Lung (tissue), 12 donors: ENCODE data around the gene MEX3D. TPM values are rescaled to one million over a fixed set of nuclear protein-coding genes. Genes with fewer than 3 reads are reported as not detected.

Source experiments
- ATAC-seq: fragments of 200-7000 bp; cut with Tn5 transposase; one replicate; pipeline ENCODE4 v1.9.1; 2020; ENCODE audit warnings: moderate number of reproducible peaks; ENCODE audit not compliant: insufficient read depth, low FRiP score
- DNase-seq, 3 donors: peaks; one replicate each; pipeline ENCODE4 v3.0.0-alpha.2; 2013 to 2017
- H3K27ac ChIP-seq, 2 donors: one replicate each; pipeline ENCODE4 v1.5.1; 2013; ENCODE audit warnings: mild to moderate bottlenecking in 2 of 2, moderate library complexity in 2 of 2, control low read depth in 1 of 2, inconsistent platforms in 1 of 2, low read depth in 1 of 2, low read length in 1 of 2
- H3K27me3 ChIP-seq, 3 donors: one replicate each; pipeline ENCODE4 v1.5.1; 2013; ENCODE audit warnings: low read length in 2 of 3; ENCODE audit not compliant: control insufficient read depth in 3 of 3, insufficient read depth in 3 of 3
- H3K36me3 ChIP-seq, 4 donors: one replicate each; pipeline ENCODE4 v1.5.1; 2013; ENCODE audit warnings: low read length in 4 of 4, mild to moderate bottlenecking in 1 of 4, moderate library complexity in 1 of 4; ENCODE audit not compliant: control insufficient read depth in 4 of 4, insufficient read depth in 4 of 4
- H3K4me1 ChIP-seq, 5 donors: one replicate each; pipeline ENCODE4 v1.5.1; 2013; ENCODE audit warnings: low read length in 5 of 5, mild to moderate bottlenecking in 2 of 5, moderate library complexity in 1 of 5; ENCODE audit not compliant: control insufficient read depth in 5 of 5, insufficient read depth in 5 of 5
- H3K4me3 ChIP-seq: one replicate; pipeline ENCODE4 v1.5.1; 2013; ENCODE audit warnings: mild to moderate bottlenecking, control low read depth, moderate library complexity
- H3K9ac ChIP-seq, 2 donors: one replicate each; pipeline ENCODE4 v1.5.1; 2013; ENCODE audit warnings: low read length in 2 of 2, control low read depth in 1 of 2; ENCODE audit not compliant: insufficient read depth in 1 of 2
- H3K9me3 ChIP-seq, 4 donors: one replicate each; pipeline ENCODE4 v1.5.1; 2013; ENCODE audit warnings: low read length in 3 of 4, mild to moderate bottlenecking in 1 of 4, moderate library complexity in 1 of 4; ENCODE audit not compliant: control insufficient read depth in 4 of 4, insufficient read depth in 3 of 4
- WGBS, 2 donors: extraction: QIAGEN DNeasy Blood & Tissue Kit; methylation state at CpG; one replicate each; pipeline ENCODE4 v1.1.7; 2013; 5-methylcytosine and 5-hydroxymethylcytosine counted together
- polyA plus RNA-seq, 2 donors: library from polyadenylated mRNA; stranded (reverse); fragments of 200-250 nt; gene quantifications; one replicate each; pipeline ENCODE4 v1.2.1, GENCODE V29; 2013
- total RNA-seq, 2 donors: library from RNA; depleted of rRNA in 1 of 2; stranded (reverse); fragments of >200 nt in 1 of 2; gene quantifications; one replicate each; pipeline ENCODE4 v1.2.1, GENCODE V29; 2014 to 2021
- TF ChIP-seq, protein P1 (sequence below): IDR thresholded peaks from 2 replicates; pipeline ENCODE4 v1.5.1; 2012; ENCODE audit warnings: mild to moderate bottlenecking; ENCODE audit errors: control extremely low read depth, extremely low read depth
- donor health status: control.
- donor health status: control.
- donor health status: Bipolar disorder and iron deficiency.
- donor health status: healthy.
- donor health status: DM: yes; HTN: yes; CAD: no.

Gene MEX3D
- total and polyA plus RNA-seq, 4 donors = 4.8 to 33.9 (median 19.8) TPM

DNA sequence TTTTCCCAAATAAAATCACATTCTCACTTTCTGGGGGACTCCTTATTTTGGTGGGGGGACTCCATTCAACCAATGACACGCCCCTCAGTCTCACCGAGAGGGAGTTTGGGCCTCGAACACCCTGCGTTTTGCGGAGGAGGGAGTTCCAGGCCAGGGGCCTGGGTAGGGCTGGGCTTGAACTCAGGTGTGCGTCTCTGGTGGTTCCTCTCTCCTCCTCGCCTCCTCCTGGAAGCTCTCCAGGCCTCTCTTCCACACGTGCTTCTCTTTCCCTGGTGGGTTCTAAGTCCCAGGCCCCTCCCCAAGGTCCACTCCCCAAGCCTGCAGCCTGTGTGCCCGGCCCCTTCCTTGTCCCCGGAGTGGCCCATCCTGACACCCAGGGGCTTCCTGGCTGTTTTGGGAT is 14.7 kb downstream of the MEX3D start:
- Histone ChIP-seq H3K36me3 (peaks cover 0 to 8% (median 3%) of the 10 kb centered on the region in 4 donors), H3K9ac (no peak overlapping the region), H3K27me3 (no peaks in the 10 kb centered on the region), H3K9me3 (no peaks in the 10 kb centered on the region), H3K27ac (no peak overlapping the region), H3K4me1 (no peaks in the 10 kb centered on the region), H3K4me3 (no peak overlapping the region)
- ATAC-seq = no peak
- no peak for DNase-seq
- TF ChIP-seq, protein P1, sequence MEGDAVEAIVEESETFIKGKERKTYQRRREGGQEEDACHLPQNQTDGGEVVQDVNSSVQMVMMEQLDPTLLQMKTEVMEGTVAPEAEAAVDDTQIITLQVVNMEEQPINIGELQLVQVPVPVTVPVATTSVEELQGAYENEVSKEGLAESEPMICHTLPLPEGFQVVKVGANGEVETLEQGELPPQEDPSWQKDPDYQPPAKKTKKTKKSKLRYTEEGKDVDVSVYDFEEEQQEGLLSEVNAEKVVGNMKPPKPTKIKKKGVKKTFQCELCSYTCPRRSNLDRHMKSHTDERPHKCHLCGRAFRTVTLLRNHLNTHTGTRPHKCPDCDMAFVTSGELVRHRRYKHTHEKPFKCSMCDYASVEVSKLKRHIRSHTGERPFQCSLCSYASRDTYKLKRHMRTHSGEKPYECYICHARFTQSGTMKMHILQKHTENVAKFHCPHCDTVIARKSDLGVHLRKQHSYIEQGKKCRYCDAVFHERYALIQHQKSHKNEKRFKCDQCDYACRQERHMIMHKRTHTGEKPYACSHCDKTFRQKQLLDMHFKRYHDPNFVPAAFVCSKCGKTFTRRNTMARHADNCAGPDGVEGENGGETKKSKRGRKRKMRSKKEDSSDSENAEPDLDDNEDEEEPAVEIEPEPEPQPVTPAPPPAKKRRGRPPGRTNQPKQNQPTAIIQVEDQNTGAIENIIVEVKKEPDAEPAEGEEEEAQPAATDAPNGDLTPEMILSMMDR = no peak
- 87 to 88% methylated on average over 10 of the region's 10 CpGs for WGBS, 2 donors

DNA sequence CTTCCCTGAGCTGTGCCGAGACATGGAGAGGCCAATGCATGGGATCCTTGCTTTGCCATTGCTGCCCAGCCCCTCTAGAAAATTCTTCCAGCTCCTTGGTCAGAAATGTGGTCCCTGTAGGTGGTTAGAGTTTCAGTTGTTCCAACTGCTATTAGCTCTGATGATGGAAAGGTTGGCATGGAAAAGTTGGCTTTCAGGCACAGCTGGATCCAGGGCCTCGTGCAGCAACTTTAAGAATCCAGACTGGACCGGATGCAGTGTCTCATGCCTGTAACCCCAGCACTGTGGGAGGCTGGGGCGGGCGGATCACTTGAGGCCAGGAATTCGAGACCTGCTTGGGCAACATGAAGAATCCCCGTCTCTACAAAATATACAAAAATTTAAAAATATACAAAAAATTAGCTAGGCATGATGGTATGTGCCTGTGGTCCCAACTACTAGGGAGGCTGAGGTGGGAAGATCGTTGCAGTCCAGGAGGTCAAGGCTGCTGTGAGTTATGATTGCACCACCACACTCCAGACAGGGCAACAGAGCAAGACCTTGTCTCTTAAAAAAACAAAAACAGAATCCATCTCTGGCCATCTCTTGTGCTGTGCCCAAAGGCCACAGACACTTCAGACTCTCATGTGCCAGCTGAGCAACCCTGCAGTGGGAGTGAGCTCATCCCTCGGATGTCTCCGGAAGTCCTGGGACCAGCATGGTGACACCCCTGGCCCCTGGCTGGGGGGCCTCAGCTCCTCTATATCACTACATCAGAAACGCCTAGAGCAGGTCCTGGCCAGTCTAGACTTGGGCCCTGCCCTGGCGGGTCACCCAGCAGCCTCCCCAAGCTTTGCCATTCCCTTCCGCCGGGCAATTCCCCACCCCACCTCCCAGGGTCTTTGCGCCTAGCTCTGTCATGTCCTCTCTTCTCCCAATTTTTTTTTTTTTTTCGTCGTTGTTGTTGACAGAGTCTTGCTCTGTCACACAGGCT is 16.8 kb downstream of the MEX3D start:
- Histone ChIP-seq H3K9ac (no peak overlapping the region), H3K27ac (no peak overlapping the region), H3K9me3 (no peaks in the 10 kb centered on the region), H3K4me1 (no peaks in the 10 kb centered on the region), H3K36me3 (peaks cover 0 to 6% (median 2%) of the 10 kb centered on the region in 4 donors), H3K4me3 (no peak overlapping the region), H3K27me3 (no peaks in the 10 kb centered on the region)
- ATAC-seq (no peak), DNase-seq (no peak)
- WGBS, 2 donors = 88% methylated on average over 17 of the region's 17 CpGs
- TF ChIP-seq, protein P1 = no peak

DNA sequence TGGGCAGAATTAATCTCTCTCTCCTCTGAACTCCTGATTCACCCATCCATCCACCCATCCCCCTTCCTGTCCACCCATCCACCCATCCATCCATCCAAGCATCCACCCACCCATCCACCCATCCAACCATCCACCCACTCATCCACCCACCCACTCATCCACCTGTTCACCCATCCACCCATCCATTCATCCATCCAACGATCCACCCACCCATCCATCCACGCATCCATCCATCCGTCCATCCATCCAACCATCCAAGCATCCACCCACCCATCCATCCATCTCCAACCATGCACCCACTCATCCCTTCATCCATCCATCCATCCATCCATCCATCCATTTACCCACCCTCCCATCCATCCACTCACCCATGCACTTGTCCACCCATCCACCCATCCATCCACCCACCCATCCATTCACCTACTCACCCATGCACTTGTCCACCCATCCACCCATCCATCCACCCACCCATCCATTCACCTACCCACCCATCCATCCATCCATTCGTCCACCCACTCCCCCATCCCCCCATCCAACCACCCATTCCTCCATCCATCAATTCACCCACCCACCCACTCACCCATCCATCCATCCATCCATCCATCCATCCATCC is 18.7 kb downstream of the MEX3D start:
- Histone ChIP-seq H3K36me3 (peaks cover 0 to 5% (median 0%) of the 10 kb centered on the region in 4 donors), H3K9me3 (no peaks in the 10 kb centered on the region), H3K27ac (no peak overlapping the region), H3K27me3 (peaks cover 0 to 3% (median 0%) of the 10 kb centered on the region in 3 donors), H3K4me3 (no peak overlapping the region), H3K9ac (no peak overlapping the region), H3K4me1 (no peaks in the 10 kb centered on the region)
- TF ChIP-seq, protein P1 = no peak
- no peak for ATAC-seq
- no peak for DNase-seq
- 83 to 89% methylated on average over 4 of the region's 4 CpGs for WGBS, 2 donors
